ENCODE data around the gene ATP8B3.

- no peak for TF ChIP-seq CTCF (IDR thresholded peaks at IDR 0.05; ENCODE audit: borderline replicate concordance, extremely low read depth, low read length, poor library complexity, severe bottlenecking)
- no peak for TF ChIP-seq EZH2 (IDR thresholded peaks at IDR 0.05; ENCODE audit: borderline replicate concordance, low read depth, low read length, severe bottlenecking)
Measured at GRCh38 chr19:1761528-1762242, 50.4 kb downstream of the ATP8B3 start.

All from DND-41 (cell line).